ENCODE measurements around the gene TOB2.

The TOB2 gene

DNA sequence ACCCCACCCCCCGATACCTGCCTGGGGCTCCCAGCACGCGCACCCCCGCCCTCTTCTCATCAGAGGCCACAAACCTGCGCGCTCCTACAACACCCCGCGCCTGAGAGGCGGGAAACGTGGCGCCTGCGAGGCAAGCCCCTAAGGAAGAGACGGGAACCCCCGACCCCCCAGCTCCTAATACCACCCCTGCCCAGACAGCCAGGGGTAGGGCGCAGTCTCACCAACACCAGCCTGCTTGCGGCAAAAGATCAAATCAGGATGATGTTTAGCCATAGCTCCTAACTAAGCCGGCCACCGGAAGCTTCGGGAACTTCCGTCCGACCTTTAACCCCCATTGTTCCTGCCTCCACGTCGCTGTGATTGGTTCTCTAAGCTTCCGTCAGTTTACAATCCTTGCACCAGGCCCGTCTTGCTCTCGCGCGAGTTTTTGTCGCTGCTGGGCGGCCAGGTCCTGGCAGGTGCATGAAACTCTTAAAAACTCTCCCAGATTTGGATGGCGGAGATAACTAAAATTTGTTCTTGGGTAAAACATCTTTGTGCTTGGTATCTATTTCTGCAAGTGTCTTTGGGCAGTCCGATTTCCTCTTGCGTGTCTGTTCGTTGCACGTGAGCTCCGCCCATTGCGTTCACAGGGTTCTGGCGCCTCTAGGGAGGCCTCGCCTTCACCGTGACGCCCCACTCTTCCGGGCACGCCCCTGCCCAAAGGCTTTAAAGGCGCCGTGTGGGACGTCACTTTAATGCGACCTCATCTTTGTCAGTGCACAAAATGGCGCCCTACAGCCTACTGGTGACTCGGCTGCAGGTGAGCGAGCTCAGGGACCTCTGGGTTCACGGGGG lies 22.0 kb upstream of the TOB2 start, which contains the start of the genes ACO2 and PHF5A (continued):
- TF ChIP-seq, protein P1, sequence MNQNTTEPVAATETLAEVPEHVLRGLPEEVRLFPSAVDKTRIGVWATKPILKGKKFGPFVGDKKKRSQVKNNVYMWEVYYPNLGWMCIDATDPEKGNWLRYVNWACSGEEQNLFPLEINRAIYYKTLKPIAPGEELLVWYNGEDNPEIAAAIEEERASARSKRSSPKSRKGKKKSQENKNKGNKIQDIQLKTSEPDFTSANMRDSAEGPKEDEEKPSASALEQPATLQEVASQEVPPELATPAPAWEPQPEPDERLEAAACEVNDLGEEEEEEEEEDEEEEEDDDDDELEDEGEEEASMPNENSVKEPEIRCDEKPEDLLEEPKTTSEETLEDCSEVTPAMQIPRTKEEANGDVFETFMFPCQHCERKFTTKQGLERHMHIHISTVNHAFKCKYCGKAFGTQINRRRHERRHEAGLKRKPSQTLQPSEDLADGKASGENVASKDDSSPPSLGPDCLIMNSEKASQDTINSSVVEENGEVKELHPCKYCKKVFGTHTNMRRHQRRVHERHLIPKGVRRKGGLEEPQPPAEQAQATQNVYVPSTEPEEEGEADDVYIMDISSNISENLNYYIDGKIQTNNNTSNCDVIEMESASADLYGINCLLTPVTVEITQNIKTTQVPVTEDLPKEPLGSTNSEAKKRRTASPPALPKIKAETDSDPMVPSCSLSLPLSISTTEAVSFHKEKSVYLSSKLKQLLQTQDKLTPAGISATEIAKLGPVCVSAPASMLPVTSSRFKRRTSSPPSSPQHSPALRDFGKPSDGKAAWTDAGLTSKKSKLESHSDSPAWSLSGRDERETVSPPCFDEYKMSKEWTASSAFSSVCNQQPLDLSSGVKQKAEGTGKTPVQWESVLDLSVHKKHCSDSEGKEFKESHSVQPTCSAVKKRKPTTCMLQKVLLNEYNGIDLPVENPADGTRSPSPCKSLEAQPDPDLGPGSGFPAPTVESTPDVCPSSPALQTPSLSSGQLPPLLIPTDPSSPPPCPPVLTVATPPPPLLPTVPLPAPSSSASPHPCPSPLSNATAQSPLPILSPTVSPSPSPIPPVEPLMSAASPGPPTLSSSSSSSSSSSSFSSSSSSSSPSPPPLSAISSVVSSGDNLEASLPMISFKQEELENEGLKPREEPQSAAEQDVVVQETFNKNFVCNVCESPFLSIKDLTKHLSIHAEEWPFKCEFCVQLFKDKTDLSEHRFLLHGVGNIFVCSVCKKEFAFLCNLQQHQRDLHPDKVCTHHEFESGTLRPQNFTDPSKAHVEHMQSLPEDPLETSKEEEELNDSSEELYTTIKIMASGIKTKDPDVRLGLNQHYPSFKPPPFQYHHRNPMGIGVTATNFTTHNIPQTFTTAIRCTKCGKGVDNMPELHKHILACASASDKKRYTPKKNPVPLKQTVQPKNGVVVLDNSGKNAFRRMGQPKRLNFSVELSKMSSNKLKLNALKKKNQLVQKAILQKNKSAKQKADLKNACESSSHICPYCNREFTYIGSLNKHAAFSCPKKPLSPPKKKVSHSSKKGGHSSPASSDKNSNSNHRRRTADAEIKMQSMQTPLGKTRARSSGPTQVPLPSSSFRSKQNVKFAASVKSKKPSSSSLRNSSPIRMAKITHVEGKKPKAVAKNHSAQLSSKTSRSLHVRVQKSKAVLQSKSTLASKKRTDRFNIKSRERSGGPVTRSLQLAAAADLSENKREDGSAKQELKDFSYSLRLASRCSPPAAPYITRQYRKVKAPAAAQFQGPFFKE (tag by site-specific recombination; IDR thresholded peaks at IDR 0.05; ENCODE audit: borderline replicate concordance): no peak
- TF ChIP-seq ZNF157 (tag by site-specific recombination; IDR thresholded peaks at IDR 0.05) (no peak), HOXC10 (CRISPR knock-in tag; IDR thresholded peaks at IDR 0.05) (no peak), ZNF701 (tag by site-specific recombination; IDR thresholded peaks at IDR 0.05) (no peak), ZNF830 (tag by site-specific recombination; IDR thresholded peaks at IDR 0.05; ENCODE audit: low read depth) (no peak), ZBTB21 (tag by site-specific recombination; IDR thresholded peaks at IDR 0.05) (peak; percentile 71), ZNF645 (tag by site-specific recombination; IDR thresholded peaks at IDR 0.05) (no peak), ZNF350 (tag by site-specific recombination; IDR thresholded peaks at IDR 0.05) (no peak), FEZF1 (tag by site-specific recombination; IDR thresholded peaks at IDR 0.05) (0 out of 2 replicates have a peak, but pooled peaks have one; percentile 6), ZBTB48 (tag by site-specific recombination; IDR thresholded peaks at IDR 0.05) (peak; percentile 72), ZNF423 (tag by site-specific recombination; IDR thresholded peaks at IDR 0.05) (no peak), ZNF19 (tag by site-specific recombination; IDR thresholded peaks at IDR 0.05; ENCODE audit: low read depth) (no peak), ZNF114 (tag by site-specific recombination; IDR thresholded peaks at IDR 0.05) (no peak), ZNF398 (tag by site-specific recombination; IDR thresholded peaks at IDR 0.05) (no peak), ZNF664 (tag by site-specific recombination; IDR thresholded peaks at IDR 0.05) (no peak), ZNF660 (tag by site-specific recombination; IDR thresholded peaks at IDR 0.05) (peak; percentile 88), ZNF416 (tag by site-specific recombination; IDR thresholded peaks at IDR 0.05) (no peak), SP3 (tag by site-specific recombination; IDR thresholded peaks at IDR 0.05) (peak; percentile 99), ZNF707 (tag by site-specific recombination; IDR thresholded peaks at IDR 0.05) (no peak), ZNF335 (tag by site-specific recombination; conservative IDR thresholded peaks at IDR 0.05) (peak; percentile 95), REPIN1 (tag by site-specific recombination; IDR thresholded peaks at IDR 0.05; ENCODE audit: low read depth) (no peak), GLI4 (tag by site-specific recombination; IDR thresholded peaks at IDR 0.05) (no peak), ZNF501 (tag by site-specific recombination; IDR thresholded peaks at IDR 0.05) (no peak), GLIS1 (tag by site-specific recombination; IDR thresholded peaks at IDR 0.05) (peak; percentile 67), ZNF792 (tag by site-specific recombination; IDR thresholded peaks at IDR 0.05) (no peak), EGR2 (tag by site-specific recombination; IDR thresholded peaks at IDR 0.05; ENCODE audit: low read depth) (peak; percentile 71), ZBTB26 (tag by site-specific recombination; optimal IDR thresholded peaks at IDR 0.05) (peak; percentile 75), ZNF132 (tag by site-specific recombination; IDR thresholded peaks at IDR 0.05; ENCODE audit: borderline replicate concordance) (no peak), ZNF223 (tag by site-specific recombination; IDR thresholded peaks at IDR 0.05) (no peak)
- TF ChIP-seq, protein P2, sequence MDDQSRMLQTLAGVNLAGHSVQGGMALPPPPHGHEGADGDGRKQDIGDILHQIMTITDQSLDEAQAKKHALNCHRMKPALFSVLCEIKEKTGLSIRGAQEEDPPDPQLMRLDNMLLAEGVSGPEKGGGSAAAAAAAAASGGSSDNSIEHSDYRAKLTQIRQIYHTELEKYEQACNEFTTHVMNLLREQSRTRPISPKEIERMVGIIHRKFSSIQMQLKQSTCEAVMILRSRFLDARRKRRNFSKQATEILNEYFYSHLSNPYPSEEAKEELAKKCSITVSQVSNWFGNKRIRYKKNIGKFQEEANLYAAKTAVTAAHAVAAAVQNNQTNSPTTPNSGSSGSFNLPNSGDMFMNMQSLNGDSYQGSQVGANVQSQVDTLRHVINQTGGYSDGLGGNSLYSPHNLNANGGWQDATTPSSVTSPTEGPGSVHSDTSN (CRISPR knock-in tag; IDR thresholded peaks at IDR 0.05): no peak
